GM21786 (cell line): ENCODE results near the gene KLHL17.

ENCODE experiments used
- ATAC-seq: cut with Tn5 transposase; IDR thresholded peaks from one replicate; pipeline ENCODE4 v1.9.1; 2021; ENCODE audit not compliant: unreplicated experiment

KLHL17 gene

GRCh38 chr1:947958-948357 lies 12.4 kb upstream of the KLHL17 start:
- ATAC-seq: no peak

GRCh38 chr1:950268-950667 lies 10.1 kb upstream of the KLHL17 start:
- no peak for ATAC-seq

- no peak for ATAC-seq
Measured at GRCh38 chr1:950881-951280, 9.5 kb upstream of the KLHL17 start.

GRCh38 chr1:951364-951763 lies 9.0 kb upstream of the KLHL17 start:
- no peak for ATAC-seq

GRCh38 chr1:952201-952600 lies 8.2 kb upstream of the KLHL17 start:
- ATAC-seq: no peak

- ATAC-seq: no peak
Measured at GRCh38 chr1:952603-953002, 7.8 kb upstream of the KLHL17 start.

GRCh38 chr1:953524-954320 lies 6.7 kb upstream of the KLHL17 start:
- no peak for ATAC-seq

- no peak for ATAC-seq
Measured at GRCh38 chr1:954927-955326, 5.5 kb upstream of the KLHL17 start.

GRCh38 chr1:955474-955873 lies 4.9 kb upstream of the KLHL17 start:
- ATAC-seq: no peak

- ATAC-seq: no peak
Measured at GRCh38 chr1:956636-957035, 3.7 kb upstream of the KLHL17 start.

GRCh38 chr1:958823-959730 lies 1.3 kb upstream of the KLHL17 start, which contains the start of gene NOC2L:
Gene NOC2L, minus strand, starts transcription at chr1:959256. Its CDS starts 16 bp downstream, at chr1:959240.
- peak; percentile 75 for ATAC-seq

- no peak for ATAC-seq
Measured at GRCh38 chr1:959731-960362, 537 bp upstream of the KLHL17 start.

- no peak for ATAC-seq
Measured at GRCh38 chr1:961132-961669, 817 bp downstream of the KLHL17 start.

GRCh38 chr1:962381-963300 lies 2.3 kb downstream of the KLHL17 start:
- no peak for ATAC-seq

GRCh38 chr1:963301-963651 lies 2.9 kb downstream of the KLHL17 start:
- no peak for ATAC-seq

GRCh38 chr1:963746-964525 lies 3.6 kb downstream of the KLHL17 start:
- ATAC-seq: no peak

- ATAC-seq: no peak
Measured at GRCh38 chr1:964691-965525, 4.5 kb downstream of the KLHL17 start.

- no peak for ATAC-seq
Measured at GRCh38 chr1:965526-966134, 5.2 kb downstream of the KLHL17 start.
